ENCODE results near the gene ERAL1.
"Not testable (repeated sequence)": the region's sequence is repeated elsewhere in the genome, so short reads cannot be mapped to it uniquely, and the experiment has no call there.

ERAL1 gene

DNA sequence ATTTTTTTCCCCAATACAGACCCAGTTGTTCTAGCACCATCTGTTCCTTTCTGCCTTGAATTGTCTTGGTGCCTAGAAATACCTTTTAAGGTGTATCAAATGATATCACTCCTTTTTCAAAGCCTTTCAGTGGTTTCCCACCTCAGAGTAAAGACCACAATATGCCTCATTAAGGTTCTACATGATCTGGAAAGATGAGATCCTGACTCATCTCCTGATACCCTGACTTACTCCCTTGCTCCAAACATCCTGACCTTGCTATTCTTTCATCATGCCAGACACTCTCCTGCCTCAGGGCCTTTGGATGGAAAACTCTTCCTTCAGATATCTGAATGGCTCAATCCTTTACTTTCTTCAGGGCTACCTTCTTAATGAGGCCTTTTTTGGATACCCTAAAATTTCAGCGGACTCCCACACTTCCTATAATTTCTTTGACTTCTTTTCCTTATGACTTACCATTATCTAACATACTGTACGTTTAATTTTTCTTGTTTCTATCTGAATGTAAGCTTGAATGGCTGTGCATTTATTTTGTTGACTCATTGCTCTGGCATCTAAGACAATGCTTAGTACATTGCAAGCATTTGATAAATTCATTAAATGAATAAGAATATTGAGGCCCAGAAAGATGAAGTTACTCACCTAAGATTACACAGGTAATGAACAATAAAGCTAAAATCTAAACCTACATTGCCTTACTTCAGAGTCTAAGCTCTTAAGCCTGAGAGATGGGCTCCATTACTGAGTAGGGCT lies 23.5 kb downstream of the ERAL1 start:
- DNase-seq (ENCODE audit: low read depth in 2 of 2) = no peak

DNA sequence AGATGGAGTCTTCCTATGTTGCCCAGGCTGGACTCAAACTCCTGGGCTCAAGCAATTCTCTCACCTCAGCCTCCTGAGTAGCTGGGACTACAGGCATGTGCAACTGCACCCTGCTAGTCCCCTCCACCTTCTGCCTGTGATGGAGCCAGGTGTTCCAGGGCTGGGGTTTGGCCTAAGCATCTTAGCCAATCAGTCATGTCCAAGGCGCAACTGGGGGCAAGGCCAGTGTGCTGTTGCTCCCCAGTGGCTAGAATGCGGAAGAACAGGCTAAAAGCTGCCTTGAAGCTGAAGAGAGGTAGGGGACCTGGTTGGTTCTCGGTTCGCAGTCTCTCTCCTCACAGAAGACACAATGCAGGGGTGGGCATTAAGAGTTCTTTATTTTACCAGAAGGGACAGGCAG lies 24.2 kb downstream of the ERAL1 start:
- DNase-seq (ENCODE audit: low read depth in 2 of 2) = no peak

DNA sequence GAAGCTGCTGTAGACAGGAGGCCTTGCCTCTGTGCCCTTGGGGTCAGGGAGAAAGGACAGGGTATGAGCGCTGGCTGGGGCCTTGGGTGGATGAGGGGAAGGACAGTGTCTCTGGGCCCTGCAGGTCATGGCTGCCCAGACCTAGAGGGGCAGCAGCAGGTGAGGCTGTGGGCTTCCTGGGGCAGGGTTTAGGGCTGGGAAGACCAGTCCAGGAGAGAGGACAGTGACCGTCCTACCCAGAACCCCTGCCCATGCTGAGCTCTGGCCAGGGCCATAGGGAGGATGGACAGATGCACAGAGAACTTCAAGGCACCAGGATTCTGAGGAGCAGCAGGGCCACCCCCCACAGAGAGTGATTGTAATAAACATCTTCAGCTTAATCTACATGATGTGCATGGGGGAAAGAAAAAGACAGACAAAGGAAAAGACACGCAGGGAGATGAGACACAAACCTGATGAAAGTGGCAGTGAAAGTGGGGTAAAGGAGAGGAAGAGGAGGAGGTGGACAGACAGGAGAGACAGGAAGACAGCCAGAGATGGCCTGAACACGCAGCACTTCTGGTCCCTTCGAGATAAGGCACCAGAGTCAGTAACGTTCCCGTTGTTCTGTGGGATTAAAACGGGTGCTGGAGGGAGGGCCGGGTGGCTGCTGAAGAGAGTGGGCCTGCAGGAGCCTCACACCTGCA lies 25.2 kb downstream of the ERAL1 start:
- no peak for DNase-seq (ENCODE audit: low read depth in 2 of 2)

DNA sequence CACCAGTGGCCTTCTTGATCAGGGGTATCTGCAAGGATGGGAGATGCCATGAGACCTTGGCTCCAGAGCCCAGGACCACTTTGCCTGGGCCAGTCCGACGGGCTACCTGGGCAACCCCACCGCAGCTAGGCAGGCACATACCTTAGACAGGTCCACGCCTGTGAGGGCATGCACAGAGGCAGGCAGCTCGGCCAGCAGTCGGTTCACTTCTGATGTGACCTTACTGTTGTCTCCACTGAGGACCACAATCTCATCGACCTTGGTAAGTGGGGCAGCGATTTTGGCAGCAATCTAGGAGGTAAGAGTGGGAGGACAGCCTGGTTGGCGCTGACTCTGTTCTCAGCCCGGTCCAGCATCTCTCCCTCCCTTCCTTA lies 25.7 kb downstream of the ERAL1 start:
- DNase-seq (ENCODE audit: low read depth in 2 of 2) = no peak

DNA sequence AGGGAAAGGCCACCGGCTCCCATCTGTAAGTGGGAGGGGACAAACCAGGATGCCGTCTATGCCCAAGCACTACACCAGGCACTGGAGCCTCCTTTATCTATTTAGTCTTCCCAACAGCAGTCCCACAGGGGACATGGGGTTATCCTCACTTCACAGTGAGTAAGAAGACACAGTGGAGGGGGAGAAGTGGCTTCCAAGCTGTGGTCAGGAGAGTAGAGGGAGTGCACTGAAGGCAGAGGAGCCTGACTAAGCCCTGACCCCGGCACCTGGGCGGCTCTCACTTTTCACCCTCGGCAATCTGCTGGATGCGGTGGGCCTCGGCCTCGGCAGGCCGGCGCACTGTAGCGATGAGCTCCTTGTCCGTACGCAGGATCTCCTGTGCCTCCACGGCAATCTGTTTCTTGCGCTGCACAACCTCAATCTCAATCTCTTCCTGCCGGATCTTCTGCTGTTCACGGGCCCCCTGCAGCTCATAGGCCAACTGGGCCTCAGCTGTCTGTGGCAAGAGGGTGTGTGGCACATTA lies 26.8 kb downstream of the ERAL1 start:
- no peak for DNase-seq (ENCODE audit: low read depth in 2 of 2)

DNA sequence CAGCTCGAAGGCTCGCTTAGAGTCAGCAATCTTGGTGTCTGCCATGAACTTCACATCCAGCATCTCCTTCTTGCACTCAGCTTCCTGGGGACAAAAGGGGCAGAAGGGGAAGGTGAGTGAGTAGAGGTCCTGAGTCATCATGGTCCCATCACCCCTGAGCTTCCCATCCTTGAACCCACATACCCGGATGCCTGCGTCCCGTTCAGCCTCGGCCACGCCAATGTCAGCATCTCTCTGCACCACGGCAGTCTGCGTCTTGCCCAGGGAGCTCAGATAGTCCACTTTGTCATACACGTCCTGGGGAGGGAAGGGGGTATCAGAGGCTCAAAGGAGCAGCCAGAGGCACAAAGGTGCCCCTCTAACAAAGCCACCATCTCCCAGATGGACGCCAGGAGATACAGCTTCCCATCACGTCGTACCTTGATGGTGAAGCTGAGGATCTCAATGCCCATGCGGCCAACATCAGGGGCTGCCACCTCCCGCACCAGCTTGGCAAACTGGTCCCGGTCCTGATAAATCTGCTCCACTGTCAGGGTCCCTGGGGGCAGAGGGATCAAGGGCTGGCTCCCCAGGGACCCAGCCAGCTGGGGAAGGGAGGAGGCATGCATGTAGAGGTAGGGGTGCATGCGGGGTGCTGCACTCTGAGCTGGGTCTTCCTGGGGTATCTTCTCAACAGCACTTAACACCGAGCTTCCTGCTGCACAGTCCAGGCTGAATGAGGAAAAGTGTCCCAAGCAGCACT lies 27.5 kb downstream of the ERAL1 start:
- DNase-seq (ENCODE audit: low read depth in 2 of 2) = no peak

DNA sequence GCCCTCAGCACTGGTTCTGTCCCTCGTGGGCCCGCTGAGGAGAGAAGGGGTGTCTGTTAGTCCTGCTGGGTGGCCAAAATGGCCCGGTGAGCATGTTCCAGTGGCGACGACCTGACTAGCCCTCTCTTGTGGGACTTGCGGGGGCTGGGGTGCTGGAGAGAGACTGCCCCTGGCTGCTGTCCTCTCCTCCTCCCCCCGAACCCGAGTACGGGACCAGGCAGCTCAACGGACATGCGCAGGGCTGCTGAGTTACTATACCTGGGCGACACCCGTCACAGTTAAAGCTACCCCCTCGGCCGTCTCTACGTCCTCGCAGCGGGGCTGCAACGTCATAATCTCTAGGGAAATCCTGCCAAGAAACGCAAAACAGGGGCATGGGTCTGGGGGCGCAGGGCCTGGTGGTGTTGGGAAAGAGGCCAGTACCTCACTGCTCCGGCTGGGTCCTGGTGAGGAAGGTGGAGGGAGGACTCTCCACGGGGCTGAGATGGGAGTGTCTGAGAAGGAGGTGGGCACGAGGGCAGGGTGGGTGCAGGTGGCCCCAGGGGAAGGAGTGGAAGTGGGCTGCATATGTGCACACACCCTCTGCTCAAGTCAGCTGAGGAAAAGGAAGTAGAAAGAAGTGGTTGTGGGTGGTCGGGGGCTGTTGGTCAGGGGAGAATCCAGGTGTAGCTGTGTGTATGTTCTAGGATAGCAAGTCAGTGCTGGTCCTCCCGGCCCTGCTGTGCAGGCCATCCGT lies 29.3 kb downstream of the ERAL1 start:
- no peak for DNase-seq (ENCODE audit: low read depth in 2 of 2)

DNA sequence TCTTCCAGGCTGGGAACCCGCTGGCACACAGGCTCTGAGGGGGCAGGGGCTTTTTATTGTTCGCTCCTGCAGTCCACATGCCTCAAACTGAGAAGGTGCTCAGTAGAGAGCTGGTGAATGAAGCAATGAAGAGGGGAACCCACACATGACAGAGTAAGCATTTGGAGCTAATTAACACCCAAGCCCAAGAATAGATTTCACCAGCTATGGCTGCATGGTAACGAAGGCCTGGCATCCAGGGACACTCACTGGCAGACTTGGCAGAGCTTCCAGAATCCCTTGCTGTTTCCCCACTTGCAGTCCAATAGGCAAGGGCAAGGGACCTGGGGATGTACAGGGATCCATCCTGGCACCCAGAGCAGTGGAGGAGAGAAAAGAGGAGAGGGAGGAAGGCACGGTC lies 30.5 kb downstream of the ERAL1 start:
- no peak for DNase-seq (ENCODE audit: low read depth in 2 of 2)

DNA sequence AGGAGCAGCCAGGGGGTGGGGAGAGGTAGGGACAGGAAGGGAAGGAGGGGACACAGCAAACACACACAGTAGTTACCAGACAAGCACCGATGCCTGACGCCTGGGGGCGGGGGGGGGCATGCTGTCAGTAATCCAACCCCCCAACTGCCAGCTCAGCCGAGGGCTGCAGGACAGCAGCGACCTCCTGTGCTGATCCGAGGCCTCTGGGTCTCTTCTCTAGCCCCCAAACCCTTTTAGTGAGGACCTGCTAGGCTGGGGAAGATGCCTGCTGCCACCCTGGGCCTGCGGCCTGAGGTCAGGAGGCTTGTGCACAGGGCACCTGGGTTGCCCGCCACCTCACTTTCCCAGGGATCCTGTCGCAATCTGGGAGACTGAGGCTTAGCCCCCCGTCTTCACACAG lies 31.1 kb downstream of the ERAL1 start:
- DNase-seq (ENCODE audit: low read depth in 2 of 2) = no peak

DNA sequence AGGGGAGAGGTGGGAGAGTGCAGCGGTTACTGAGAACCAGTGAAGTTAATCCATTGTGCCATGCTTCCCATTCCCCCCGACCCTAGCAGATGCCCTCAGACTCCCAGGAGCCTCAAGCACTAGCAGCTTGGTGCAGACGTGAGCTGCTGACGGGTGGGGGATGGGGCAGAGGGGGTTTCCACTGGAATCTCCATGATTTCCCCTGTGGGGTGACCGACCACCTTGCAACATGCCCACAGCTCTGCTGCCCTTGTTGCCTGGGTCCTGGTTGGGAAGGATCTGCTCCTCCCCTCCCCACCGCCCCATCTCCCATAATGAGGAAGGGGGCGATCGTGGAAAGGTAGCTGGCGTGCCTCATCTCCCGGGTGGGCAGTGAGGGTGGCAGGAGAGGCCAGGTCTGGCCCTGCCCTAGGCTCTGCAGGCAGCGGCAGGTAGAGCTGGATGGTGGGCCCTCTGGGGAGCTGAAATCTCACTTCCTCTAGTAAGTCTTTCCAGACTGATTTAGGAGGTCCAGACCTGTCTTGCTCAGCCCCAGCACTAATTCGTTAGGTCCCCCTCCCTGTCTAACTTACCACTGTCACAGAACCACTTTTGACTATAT lies 33.2 kb downstream of the ERAL1 start:
- no peak for DNase-seq (ENCODE audit: low read depth in 2 of 2)

DNA sequence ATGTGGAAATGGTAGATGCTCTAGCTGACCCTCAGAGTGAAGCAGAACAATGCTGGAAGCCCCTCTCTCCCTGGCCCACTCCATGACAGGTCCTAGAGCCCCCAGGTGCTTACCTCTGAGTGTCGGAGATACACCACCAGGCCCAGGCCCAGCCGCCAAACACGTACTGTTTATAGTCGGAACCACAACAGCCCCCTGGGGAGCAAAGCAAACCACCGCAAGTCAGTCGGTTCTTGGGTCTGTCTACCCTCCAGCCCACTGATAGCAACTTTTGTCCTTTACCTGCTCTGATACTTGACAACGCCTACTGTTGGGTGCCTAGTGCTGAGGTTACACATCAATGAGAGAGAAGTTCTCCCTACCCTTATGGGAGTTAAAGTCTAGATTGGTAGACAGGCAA lies 34.0 kb downstream of the ERAL1 start:
- no peak for DNase-seq (ENCODE audit: low read depth in 2 of 2)

DNA sequence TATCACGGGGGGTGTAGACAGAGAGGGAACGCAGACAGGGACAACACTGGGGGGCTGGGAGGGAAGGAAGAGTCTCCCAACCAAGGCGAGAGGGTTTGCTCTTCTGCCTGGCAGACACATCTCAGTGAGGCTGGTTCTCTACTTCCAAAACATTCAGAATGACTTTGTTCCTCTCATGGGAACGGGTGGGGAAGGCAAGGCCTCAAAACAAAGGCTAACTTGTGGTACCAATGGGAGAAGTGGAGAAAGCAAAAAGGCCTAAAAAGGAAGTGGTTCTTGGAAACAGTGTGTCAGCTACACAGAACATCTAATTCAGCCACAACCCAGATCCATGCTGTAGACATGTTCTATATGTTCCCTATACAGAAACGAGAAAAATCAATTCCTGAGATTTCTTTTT lies 35.2 kb downstream of the ERAL1 start:
- no peak for DNase-seq (ENCODE audit: low read depth in 2 of 2)

DNA sequence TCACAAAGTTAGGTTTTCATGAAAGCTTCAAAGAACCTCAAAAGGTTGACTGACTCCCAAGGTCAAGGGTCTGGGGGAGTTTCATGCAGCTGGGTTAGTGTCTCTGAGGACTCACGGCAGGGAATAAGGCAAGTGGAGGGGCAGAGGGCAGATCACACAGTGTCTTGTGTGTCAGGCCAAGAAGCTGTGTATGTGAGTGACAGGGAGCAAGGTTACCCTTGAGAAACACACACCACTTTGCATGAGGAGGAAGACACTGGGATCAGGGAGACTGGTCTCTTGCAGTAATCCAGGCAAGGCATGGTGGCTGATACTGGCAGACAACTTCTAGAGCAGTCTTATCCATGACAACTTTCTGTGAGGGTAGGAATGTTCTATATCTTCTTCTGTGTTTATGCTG lies 36.4 kb downstream of the ERAL1 start:
- no peak for DNase-seq (ENCODE audit: low read depth in 2 of 2)

DNA sequence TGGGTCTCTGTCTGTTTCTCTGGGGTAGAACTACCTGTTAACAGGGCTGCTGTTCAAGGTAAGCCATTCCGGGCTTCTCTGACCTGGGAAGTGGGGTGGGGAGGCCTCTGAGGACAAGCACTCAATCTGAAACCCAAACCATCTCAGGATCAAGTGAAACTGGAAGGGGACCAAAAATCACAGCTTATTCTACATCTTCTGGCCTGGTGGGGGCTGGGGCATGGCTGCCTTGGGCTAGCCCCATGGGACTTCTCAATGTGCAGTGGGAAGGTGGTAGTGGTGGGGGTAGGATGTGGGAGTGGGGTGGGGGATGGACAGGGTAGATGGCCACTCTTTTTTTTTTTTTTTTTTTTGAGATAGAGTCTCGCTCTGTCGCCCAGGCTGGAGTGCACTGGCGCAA lies 37.2 kb downstream of the ERAL1 start:
- DNase-seq (ENCODE audit: low read depth in 2 of 2) = no peak

DNA sequence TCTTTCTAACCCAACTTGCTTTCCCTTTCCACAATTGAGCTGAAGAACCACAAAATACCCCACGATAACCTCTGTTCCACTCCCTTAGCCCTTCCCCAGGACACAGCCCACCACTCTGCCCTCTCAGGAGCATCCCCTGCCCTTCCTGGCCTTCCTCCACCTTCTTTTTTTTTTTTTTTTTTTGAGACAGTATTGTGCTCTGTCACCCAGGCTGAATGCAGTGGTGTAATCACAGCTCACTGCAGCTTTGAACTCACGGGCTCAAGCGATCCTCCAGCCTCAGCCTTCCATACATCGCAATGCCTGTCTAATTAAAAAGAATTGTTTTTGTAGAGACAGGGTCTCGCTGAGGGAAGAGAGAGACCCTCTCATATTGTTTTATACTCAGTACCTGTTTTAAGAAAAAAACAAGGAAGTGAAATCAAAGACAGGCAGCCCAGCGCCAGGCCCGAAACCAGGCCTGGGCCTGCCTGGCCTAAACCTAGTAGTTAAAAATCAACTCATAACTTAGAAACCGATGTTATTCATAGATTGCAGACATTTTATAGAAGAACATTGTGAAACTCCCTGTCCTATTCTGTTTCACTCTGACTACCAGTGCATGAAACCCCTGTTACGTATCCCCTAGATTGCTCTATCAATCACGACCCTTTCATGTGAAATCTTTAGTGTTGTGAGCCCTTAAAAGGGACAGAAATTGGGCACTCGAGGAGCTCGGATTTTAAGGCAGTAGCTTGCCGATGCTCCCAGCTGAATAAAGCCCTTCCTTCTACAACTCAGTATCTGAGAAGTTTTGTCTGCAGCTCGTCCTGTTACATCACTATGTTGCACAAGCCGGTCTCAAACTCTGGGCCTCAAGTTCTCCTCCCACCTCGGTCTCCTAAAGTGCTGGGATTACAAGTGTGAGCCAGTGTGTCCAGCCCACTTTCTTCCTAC lies 38.7 kb downstream of the ERAL1 start:
- DNase-seq (ENCODE audit: low read depth in 2 of 2) = not testable (repeated sequence)

DNA sequence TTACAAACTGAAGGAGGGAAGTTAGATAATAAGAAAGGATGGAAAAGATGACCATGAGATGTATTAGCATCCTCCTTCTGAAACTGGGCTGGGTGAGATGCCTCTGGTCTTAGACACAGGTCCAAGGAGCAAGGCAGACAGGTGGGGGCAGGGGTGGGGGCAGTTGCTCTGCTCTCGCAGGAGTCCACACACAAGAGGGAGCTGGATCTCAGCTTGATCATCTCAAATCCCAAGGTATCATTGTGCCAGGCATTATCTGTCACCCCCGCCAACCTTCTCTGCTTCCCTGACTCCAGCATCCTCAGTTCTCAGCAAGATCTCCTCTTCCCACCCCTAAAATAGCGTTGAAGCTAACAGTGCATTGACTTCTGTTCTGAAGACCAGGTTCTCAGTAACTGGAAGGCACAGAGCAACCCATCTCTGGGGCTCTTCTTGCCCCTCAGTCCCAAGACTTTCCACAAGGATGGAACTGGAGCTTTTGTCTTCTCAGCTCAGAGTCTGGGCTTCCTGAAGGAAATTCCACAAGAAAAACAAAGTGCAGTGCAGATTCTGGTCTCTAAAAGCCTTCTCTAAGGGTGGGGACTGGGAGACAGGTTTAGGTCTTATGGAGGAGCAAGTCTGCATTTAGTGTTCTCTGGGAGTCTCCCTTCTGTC lies 41.1 kb downstream of the ERAL1 start:
- DNase-seq (ENCODE audit: low read depth in 2 of 2) = no peak

DNA sequence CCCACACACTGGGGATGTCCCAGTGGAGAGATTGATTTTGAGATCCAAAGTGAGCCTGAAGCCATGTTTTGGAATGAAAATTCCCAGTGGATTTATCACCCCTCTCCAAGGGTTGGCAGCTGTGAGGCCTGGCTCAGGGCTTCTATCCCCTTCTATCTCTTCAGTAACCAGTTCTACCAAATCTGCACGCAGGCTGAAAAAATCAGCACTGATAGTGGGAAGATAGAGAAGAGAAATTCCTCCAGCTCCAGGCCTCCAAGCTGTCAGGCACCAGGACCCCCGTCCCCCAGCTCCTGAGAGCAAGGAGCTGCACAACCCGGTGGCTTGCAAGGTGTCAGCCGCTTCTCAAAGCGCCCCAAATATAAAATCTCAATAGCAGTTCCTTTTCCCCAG lies 41.7 kb downstream of the ERAL1 start:
- DNase-seq (ENCODE audit: low read depth in 2 of 2) = no peak

DNA sequence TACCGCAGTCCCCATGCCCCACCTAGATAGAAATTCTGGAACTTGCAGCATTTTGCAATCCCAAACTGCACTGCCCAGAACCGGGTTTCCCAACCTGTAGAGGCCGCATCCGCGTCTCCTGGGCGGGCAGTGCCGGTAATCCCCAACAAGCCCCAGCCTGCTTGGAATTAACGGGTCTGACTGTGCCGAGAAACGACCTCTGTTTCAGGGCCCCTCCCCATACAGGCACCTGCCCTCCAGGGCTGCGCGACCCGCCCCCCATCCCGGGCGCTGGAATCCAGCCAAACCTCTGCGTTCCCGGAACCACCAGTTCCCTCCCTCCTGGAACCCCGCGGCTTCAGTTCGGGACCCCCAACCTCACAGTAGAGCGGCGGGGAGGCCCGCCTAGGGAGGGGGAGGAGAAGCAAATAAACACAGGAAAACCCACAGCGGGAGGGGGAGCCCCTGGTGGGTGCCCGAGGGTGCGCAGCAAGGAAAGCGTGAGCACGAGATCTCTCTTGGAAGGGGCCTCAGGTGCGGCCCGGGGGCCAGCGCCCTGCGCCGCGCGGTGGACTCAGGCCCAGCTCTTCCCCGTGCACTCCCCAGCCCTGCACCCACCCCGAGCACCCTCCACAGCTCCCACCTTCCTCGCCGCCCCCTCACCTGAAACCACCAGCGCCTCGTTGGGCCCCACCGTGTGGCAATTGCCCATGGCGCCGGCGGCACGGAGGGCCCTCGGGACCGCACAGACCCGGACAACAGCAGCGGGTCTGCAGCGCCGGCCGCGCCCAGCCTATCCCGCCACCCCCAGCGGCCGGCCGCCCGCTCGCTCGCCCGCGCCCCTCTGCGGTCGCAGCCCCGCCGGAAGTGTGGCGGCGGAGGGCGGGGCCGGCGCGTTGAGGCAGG lies 42.3 kb downstream of the ERAL1 start, which contains the start of gene FLOT2:
Gene FLOT2 (minus strand): TSS at position 850 of the 885 bp plus-strand sequence. CDS start 159 bp downstream, at position 691.
- DNase-seq (ENCODE audit: low read depth in 2 of 2) = no peak

Measured in fibroblast of skin of left biceps (primary cell).